ENCODE measurements around the gene PRICKLE2.

The PRICKLE2 gene

DNA sequence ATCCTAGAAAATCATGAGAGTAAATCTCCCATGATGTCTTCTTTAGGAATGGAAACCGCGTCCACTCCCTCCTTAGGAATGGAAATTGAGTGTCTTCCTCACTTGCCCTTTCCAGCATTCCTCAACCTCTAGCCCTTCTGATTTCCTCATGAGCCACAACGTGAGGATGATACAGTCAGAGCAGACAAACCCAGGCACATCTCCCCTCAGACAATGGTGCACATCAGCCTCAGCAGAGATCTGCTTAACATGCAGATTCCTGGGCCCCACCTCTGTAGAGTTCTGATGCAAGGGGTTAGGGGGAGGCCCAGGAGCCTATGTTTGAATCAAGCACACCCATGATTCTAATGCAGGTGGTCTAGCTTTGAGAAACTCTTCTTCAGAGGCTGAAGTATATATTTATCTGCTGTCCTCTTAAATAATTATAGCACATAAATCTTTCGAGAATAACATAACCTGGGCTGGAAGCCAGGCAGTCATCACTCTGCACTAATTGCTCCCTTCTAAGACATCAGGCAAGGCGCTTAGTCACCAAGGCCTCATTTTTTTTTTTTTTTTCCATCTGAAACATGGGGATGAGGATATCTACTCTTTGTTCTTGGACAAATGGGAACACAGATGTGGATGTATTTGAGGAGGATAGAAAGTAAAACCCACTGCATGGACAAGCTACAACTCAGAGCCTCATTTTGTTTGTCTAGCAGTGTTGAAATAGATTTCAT is 81.7 kb downstream of the PRICKLE2 start:
- DNase-seq (ENCODE audit: low read depth) = peak; percentile 25
- H3K4me3 ChIP-seq (ENCODE audit: control insufficient read depth, low read depth, low read length) = no peak overlapping the region
- TF ChIP-seq CTCF (IDR thresholded peaks at IDR 0.05; ENCODE audit: control insufficient read depth, insufficient read depth, low read depth, low read length, missing control alignments) = no peak

GRCh38 chr3:64141476-64141875 is 83.8 kb downstream of the PRICKLE2 start:
- no peak for DNase-seq (ENCODE audit: low read depth)
- H3K4me3 ChIP-seq (ENCODE audit: control insufficient read depth, low read depth, low read length) = no peak overlapping the region
- TF ChIP-seq CTCF (IDR thresholded peaks at IDR 0.05; ENCODE audit: control insufficient read depth, insufficient read depth, low read depth, low read length, missing control alignments) = no peak

DNA sequence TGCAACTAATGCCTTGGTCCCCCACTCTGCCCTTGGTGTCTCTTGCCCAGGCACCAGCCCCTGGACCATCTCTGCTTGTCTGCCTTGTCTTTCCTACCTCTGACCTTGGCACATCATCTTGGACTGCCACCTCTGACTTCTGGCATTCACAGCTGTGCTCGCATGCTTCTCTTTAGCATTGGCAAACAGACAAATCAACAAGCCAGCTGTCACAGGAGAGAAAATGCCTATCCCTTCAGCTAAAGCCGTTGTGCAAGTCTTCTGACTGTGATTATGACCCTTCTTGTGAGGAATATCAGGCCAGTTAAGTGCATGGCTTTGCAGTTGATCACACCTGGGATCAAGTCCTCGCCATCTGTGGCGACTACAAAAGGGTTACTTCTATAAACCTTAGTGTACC is 84.6 kb downstream of the PRICKLE2 start:
- no peak overlapping the region for H3K4me3 ChIP-seq (ENCODE audit: control insufficient read depth, low read depth, low read length)
- TF ChIP-seq CTCF (IDR thresholded peaks at IDR 0.05; ENCODE audit: control insufficient read depth, insufficient read depth, low read depth, low read length, missing control alignments) = no peak
- no peak for DNase-seq (ENCODE audit: low read depth)

- DNase-seq (ENCODE audit: low read depth) = no peak
- H3K4me3 ChIP-seq (ENCODE audit: control insufficient read depth, low read depth, low read length) = no peak overlapping the region
- no peak for TF ChIP-seq CTCF (IDR thresholded peaks at IDR 0.05; ENCODE audit: control insufficient read depth, insufficient read depth, low read depth, low read length, missing control alignments)
Measured at GRCh38 chr3:64138656-64139375, 86.5 kb downstream of the PRICKLE2 start.

DNA sequence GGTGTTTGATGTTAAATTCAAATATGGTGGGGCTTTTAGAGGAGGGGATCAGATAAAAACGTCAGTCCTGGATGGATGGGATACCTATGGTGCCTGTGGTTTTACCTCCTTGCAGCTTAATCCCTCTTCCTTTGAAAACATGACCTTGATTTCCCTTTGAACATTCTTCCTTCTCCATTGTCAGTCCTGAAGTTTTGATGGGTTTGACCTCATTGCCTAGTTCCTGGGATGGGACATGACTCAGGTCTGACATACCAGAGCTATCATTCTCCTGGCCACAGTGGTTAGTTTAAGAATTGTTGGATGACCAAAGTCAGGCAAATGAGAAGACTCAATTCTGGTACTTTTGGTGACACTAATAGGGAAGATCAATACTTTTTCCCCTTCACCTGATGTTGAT is 87.2 kb downstream of the PRICKLE2 start:
- no peak overlapping the region for H3K4me3 ChIP-seq (ENCODE audit: control insufficient read depth, low read depth, low read length)
- DNase-seq (ENCODE audit: low read depth) = no peak
- no peak for TF ChIP-seq CTCF (IDR thresholded peaks at IDR 0.05; ENCODE audit: control insufficient read depth, insufficient read depth, low read depth, low read length, missing control alignments)

DNA sequence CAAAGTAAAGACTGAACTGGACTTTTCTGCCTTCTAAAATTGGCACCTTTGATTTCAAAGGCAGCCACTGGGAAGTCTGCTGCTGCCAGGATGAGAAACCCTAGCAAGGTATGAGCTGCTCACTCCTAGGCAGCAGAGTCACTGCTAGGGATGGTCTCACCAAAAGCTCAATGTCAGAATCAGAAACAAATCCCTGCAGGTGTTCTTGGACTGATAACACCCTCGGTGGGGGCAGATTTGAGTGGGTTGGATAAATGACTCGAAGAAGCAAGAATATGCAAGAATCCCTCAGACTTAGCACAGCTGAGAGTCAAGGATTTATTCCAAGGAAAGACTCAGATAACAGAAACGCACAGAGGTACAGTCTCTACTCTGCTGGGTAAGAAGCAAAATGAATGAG is 90.4 kb downstream of the PRICKLE2 start:
- DNase-seq (ENCODE audit: low read depth) = no peak
- H3K4me3 ChIP-seq (ENCODE audit: control insufficient read depth, low read depth, low read length) = no peak overlapping the region
- no peak for TF ChIP-seq CTCF (IDR thresholded peaks at IDR 0.05; ENCODE audit: control insufficient read depth, insufficient read depth, low read depth, low read length, missing control alignments)
